Measurements from ENCODE around the gene SMG6.

The SMG6 gene

GRCh38 chr17:2197271-2197670, 106.3 kb downstream of the SMG6 start:
- no peak for DNase-seq

- DNase-seq: no peak
Observed at GRCh38 chr17:2195729-2196128, 107.9 kb downstream of the SMG6 start.

- DNase-seq: no peak
Observed at GRCh38 chr17:2194889-2195335, 108.7 kb downstream of the SMG6 start.

- no peak for DNase-seq
Observed at GRCh38 chr17:2192367-2193057, 111.1 kb downstream of the SMG6 start.

GRCh38 chr17:2191785-2192184, 111.8 kb downstream of the SMG6 start:
- no peak for DNase-seq

GRCh38 chr17:2191227-2191626, 112.4 kb downstream of the SMG6 start:
- no peak for DNase-seq

GRCh38 chr17:2190014-2190413, 113.6 kb downstream of the SMG6 start:
- no peak for DNase-seq

GRCh38 chr17:2188971-2189630, 114.5 kb downstream of the SMG6 start:
- DNase-seq: no peak

GRCh38 chr17:2187758-2188157, 115.8 kb downstream of the SMG6 start:
- no peak for DNase-seq

- no peak for DNase-seq
Observed at GRCh38 chr17:2186937-2187336, 116.6 kb downstream of the SMG6 start.

GRCh38 chr17:2184993-2185931, 118.3 kb downstream of the SMG6 start:
- DNase-seq: no peak

GRCh38 chr17:2183346-2183745, 120.2 kb downstream of the SMG6 start:
- no peak for DNase-seq

- DNase-seq: no peak
Observed at GRCh38 chr17:2181897-2182448, 121.6 kb downstream of the SMG6 start.

GRCh38 chr17:2181206-2181896, 122.2 kb downstream of the SMG6 start:
- DNase-seq: no peak

GRCh38 chr17:2180768-2181167, 122.8 kb downstream of the SMG6 start:
- no peak for DNase-seq

- DNase-seq: no peak
Observed at GRCh38 chr17:2179615-2180295, 123.8 kb downstream of the SMG6 start.

- DNase-seq: no peak
Observed at GRCh38 chr17:2178798-2179501, 124.6 kb downstream of the SMG6 start.

GRCh38 chr17:2177235-2177811, 126.3 kb downstream of the SMG6 start:
- no peak for DNase-seq

- no peak for DNase-seq
Observed at GRCh38 chr17:2176499-2177169, 127.0 kb downstream of the SMG6 start.

- no peak for DNase-seq
Observed at GRCh38 chr17:2175294-2175628, 128.3 kb downstream of the SMG6 start.
